Fibroblast of gingiva (primary cell): ENCODE results near the gene DNAJC22.
"Not testable (repeated sequence)": the region's sequence is repeated elsewhere in the genome, so short reads cannot be mapped to it uniquely, and the experiment has no call there.

Experiments used
- DNase-seq: peaks from one replicate; pipeline ENCODE4 v3.0.0-alpha.2; 2011; ENCODE audit warnings: low read depth

The DNAJC22 gene

GRCh38 chr12:49370539-49370938 lies 23.9 kb downstream of the DNAJC22 start:
- no peak for DNase-seq

- no peak for DNase-seq
Measured at GRCh38 chr12:49375406-49375805, 28.7 kb downstream of the DNAJC22 start.

GRCh38 chr12:49377386-49377785 lies 30.7 kb downstream of the DNAJC22 start:
- DNase-seq, result no peak

GRCh38 chr12:49380184-49380583 lies 33.5 kb downstream of the DNAJC22 start:
- not testable (repeated sequence) for DNase-seq

GRCh38 chr12:49388682-49389386 lies 42.1 kb downstream of the DNAJC22 start:
- no peak for DNase-seq

GRCh38 chr12:49389387-49389703 lies 42.7 kb downstream of the DNAJC22 start:
- DNase-seq, result no peak

- no peak for DNase-seq
Measured at GRCh38 chr12:49397000-49397399, 50.3 kb downstream of the DNAJC22 start.

- DNase-seq, result no peak
Measured at GRCh38 chr12:49400304-49400703, 53.6 kb downstream of the DNAJC22 start.
